Mucosa of descending colon (tissue), 3 donors: ENCODE data around the gene HDLBP. TPM values are rescaled to one million over a fixed set of nuclear protein-coding genes. Genes with fewer than 3 reads are reported as not detected.
A peak's percentile ranks its signal among the peaks of the same experiment; 100 is the strongest.

Experiments
- ATAC-seq: fragments of 200-7000 bp; cut with Tn5 transposase; one replicate; pipeline ENCODE4 v1.9.1; 2020; ENCODE audit warnings: mild to moderate bottlenecking, moderate library complexity
- DNase-seq, 3 donors: peaks; one replicate each; pipeline ENCODE4 v3.0.0-alpha.2; 2020
- H3K36me3 ChIP-seq: fragments of 200-600 bp; one replicate; pipeline ENCODE4 v1.8.0; 2021; ENCODE audit warnings: low read depth, mild to moderate bottlenecking
- H3K4me1 ChIP-seq: fragments of 200-600 bp; one replicate; pipeline ENCODE4 v1.8.0; 2021; ENCODE audit warnings: low read depth, mild to moderate bottlenecking
- H3K4me3 ChIP-seq: fragments of 200-600 bp; one replicate; pipeline ENCODE4 v1.8.0; 2021; ENCODE audit warnings: mild to moderate bottlenecking
- H3K9me3 ChIP-seq: fragments of 200-600 bp; one replicate; pipeline ENCODE4 v1.8.0; 2021; ENCODE audit warnings: mild to moderate bottlenecking
- CTCF ChIP-seq: fragments of 200-600 bp; IDR thresholded peaks from one replicate; pipeline ENCODE4 v1.8.0; 2022; ENCODE audit warnings: antibody characterized with exemption, mild to moderate bottlenecking
- intact Hi-C, 2 donors: fragments of 100-400 bp; cut with DNase I in 1 of 2; cut with micrococcal nuclease in 1 of 2; formaldehyde crosslinking; loops; one replicate each; pipeline versions ENCODE4 v1.11.0 to v1.11.1; 2022; cut with DNase I, micrococcal nuclease
- total RNA-seq, 3 donors: library from RNA; stranded (reverse); fragmentation: NEBNext Ultra II Directional in 2 of 3; extraction: Animal tissue kit (Norgen Biotek cat#: 25700) in 2 of 3; gene quantifications; one replicate each; pipeline versions ENCODE4 v1.2.1 to v1.2.4, GENCODE V29; 2021 to 2023
- donor health status: DM: no; HTN: no; CAD: no; lungs with moderate emphysema.
- donor health status: DM: no; HTN: no; CAD: no.
- donor health status: DM: no; HTN: yes; CAD: no.

The HDLBP gene
- total RNA-seq, 3 donors from 2014 or later: 363 to 417 (median 379) TPM

GRCh38 chr2:241190291-241190981, 125.0 kb downstream of the HDLBP start:
- intact Hi-C loops: no loop called here
- no peaks in the 10 kb centered on the region for H3K9me3 ChIP-seq
- no peak overlapping the region for H3K4me3 ChIP-seq
- H3K36me3 ChIP-seq: no peaks in the 10 kb centered on the region
- no peak for TF ChIP-seq CTCF
- peak; percentile 48 for ATAC-seq
- DNase-seq: no peak
- H3K4me1 ChIP-seq: peaks cover 11% of the 10 kb centered on the region

- Histone ChIP-seq H3K4me1 (peaks cover 11% of the 10 kb centered on the region), H3K9me3 (no peaks in the 10 kb centered on the region), H3K36me3 (no peaks in the 10 kb centered on the region), H3K4me3 (no peak overlapping the region)
- ATAC-seq (no peak), DNase-seq (no peak)
- TF ChIP-seq CTCF: no peak
- intact Hi-C loops: no loop called here
These were observed 125.6 kb downstream of the HDLBP start for GRCh38 chr2:241189856-241190201.

GRCh38 chr2:241189093-241189855, 126.2 kb downstream of the HDLBP start:
- no peak overlapping the region for H3K4me3 ChIP-seq
- intact Hi-C loops: no loop called here
- DNase-seq: no peak
- TF ChIP-seq CTCF: no peak
- ATAC-seq: no peak
- no peaks in the 10 kb centered on the region for H3K9me3 ChIP-seq
- H3K4me1 ChIP-seq: peaks cover 11% of the 10 kb centered on the region
- no peaks in the 10 kb centered on the region for H3K36me3 ChIP-seq

- intact Hi-C loops: no loop called here
- no peak for TF ChIP-seq CTCF
- H3K36me3 ChIP-seq: no peaks in the 10 kb centered on the region
- no peaks in the 10 kb centered on the region for H3K9me3 ChIP-seq
- ATAC-seq (peak; percentile 83), DNase-seq (peak; percentile 69 to 82 (median 76))
- no peak within 1 kb of the TSS for H3K4me3 ChIP-seq
- peaks cover 11% of the 10 kb centered on the region for H3K4me1 ChIP-seq
These were observed 126.9 kb downstream of the HDLBP start, which contains the start of gene ANO7 for GRCh38 chr2:241188361-241189092. ANO7 (plus strand) TSS chr2:241188677; CDS start chr2:241190064, 1,387 bp downstream.

GRCh38 chr2:241187918-241188234, 127.6 kb downstream of the HDLBP start:
- no peak for TF ChIP-seq CTCF

More at GRCh38 chr2:241187918-241188234, 127.6 kb downstream of the HDLBP start:
- intact Hi-C loops: no loop called here
- Histone ChIP-seq H3K9me3 (no peaks in the 10 kb centered on the region), H3K36me3 (no peaks in the 10 kb centered on the region), H3K4me3 (no peak overlapping the region), H3K4me1 (peaks cover 11% of the 10 kb centered on the region)
- DNase-seq: no peak
- ATAC-seq: no peak
